ENCODE results near the gene IKZF2. TPM values are rescaled to one million over a fixed set of nuclear protein-coding genes. Genes with fewer than 3 reads are reported as not detected.

IKZF2 gene
- total and polyA plus RNA-seq, 2 of the 4 experiments (the other 2 are of a cell fraction) = 2.1 to 25.5 TPM

GRCh38 chr2:213152065-213152794 lies 818 bp upstream of the IKZF2 start:
- H3K23ac ChIP-seq (ENCODE audit: low read depth, low read length) = peak overlapping the region; percentile 94; the same call in 1 of the 2 replicates
- H3K9me1 ChIP-seq (ENCODE audit: insufficient read depth, low read length) = no peaks in the 10 kb centered on the region
- H3K27me3 ChIP-seq (ENCODE audit: control insufficient read depth, insufficient read depth, low read length) = no peaks in the 10 kb centered on the region
- intact Hi-C loops (cut with micrococcal nuclease) (loop anchor here (2.0 to 5.0 kb wide), 5 partner anchors 87 to 309 kb away; no protein-coding TSS in a partner anchor), dilution Hi-C loops (cut with HindIII; ENCODE audit: low sequenced_read_pairs, unreplicated experiment) (no loop called here), in situ Hi-C loops (cut with MboI; ENCODE audit: low sequenced_read_pairs) (loop anchor here (10.0 kb wide), 2 partner anchors 377 to 467 kb away; no protein-coding TSS in a partner anchor)
- peaks cover 8 to 9% of the 10 kb centered on the region in 2 experiments for H3K79me1 ChIP-seq (ENCODE audit: low read depth in 1 of 2, low read length in 2 of 2)
- H4K5ac ChIP-seq (ENCODE audit: low read depth, low read length) = peak overlapping the region; percentile 19; the same call in 1 of the 2 replicates
- DNase-seq (peak; percentile 77), ATAC-seq (ENCODE audit: low read depth) (peak; percentile 75)
- no peaks in the 10 kb centered on the region for H3K36me3 ChIP-seq (ENCODE audit: control insufficient read depth, insufficient read depth, low read length)
- ChIA-PET CTCF (interaction anchor here (1.0 to 1.5 kb wide), 2 partner anchors 37 to 375 kb away, joined by 4 to 6 read pairs; no protein-coding TSS in a partner anchor), POLR2A (ENCODE audit: unreplicated experiment) (interaction anchor here (0.8 kb wide), 1 partner anchor 310 kb away, joined by 3 read pairs; no protein-coding TSS in a partner anchor)
- H3K4me1 ChIP-seq (ENCODE audit: control insufficient read depth, insufficient read depth, low read length) = no peaks in the 10 kb centered on the region
- H4K8ac ChIP-seq (ENCODE audit: low read depth in 2 of 2, low read length in 2 of 2) = peak overlapping the region; percentile 20 to 86
- peak overlapping the region; percentile 79 for H3K9ac ChIP-seq (ENCODE audit: low read depth, low read length)
- H2BK15ac ChIP-seq (ENCODE audit: low read depth, low read length) = no peak overlapping the region; the same call in 2 of the 3 replicates
- H3K14ac ChIP-seq (replicated peaks; ENCODE audit: low read depth, low read length) = peak overlapping the region; percentile 23
- peak overlapping the region; percentile 54 for H2BK120ac ChIP-seq (ENCODE audit: low read depth, low read length)
- H3K9me3 ChIP-seq (ENCODE audit: control insufficient read depth, insufficient read depth, low read length) = no peaks in the 10 kb centered on the region
- peak overlapping the region; percentile 97 for H2AFZ ChIP-seq (replicated peaks; ENCODE audit: low read length, poor library complexity)
- peak overlapping the region; percentile 56; the same call in 1 of the 2 replicates for H2BK20ac ChIP-seq (ENCODE audit: low read depth, low read length)
- H4K20me1 ChIP-seq (ENCODE audit: insufficient read depth, low read length) = no peaks in the 10 kb centered on the region
- peak overlapping the region; percentile 38 for H3K27ac ChIP-seq (ENCODE audit: insufficient read depth, low read length)
- H4K91ac ChIP-seq (ENCODE audit: insufficient read depth, low read depth, low read length) = peak overlapping the region; percentile 63; the same call in 1 of the 2 replicates
- H3K18ac ChIP-seq (ENCODE audit: low read depth, low read length) = peak overlapping the region; percentile 82; the same call in 1 of the 2 replicates
- peak overlapping the region; percentile 85 for H2BK5ac ChIP-seq (ENCODE audit: low read depth, low read length, poor library complexity, severe bottlenecking)
- H3K4me2 ChIP-seq (ENCODE audit: low read depth, low read length) = peak overlapping the region; percentile 99
- H2AK9ac ChIP-seq (replicated peaks; ENCODE audit: low read depth, low read length, poor library complexity) = peak overlapping the region; percentile 90
- H2AK5ac ChIP-seq (ENCODE audit: low read depth, low read length) = no peak overlapping the region
- peak overlapping the region; percentile 73 for H3K4me3 ChIP-seq (ENCODE audit: insufficient read depth, low read depth, low read length)
- peak overlapping the region; percentile 82 for H3K56ac ChIP-seq (ENCODE audit: extremely low read depth, insufficient read depth, low read length)
- no CpG with 5 or more reads among the region's 39 CpGs for WGBS, 2 experiments (ENCODE audit: extremely low coverage in 2 of 2, insufficient read length in 1 of 2)
- H3K4ac ChIP-seq (ENCODE audit: low read depth, low read length) = peak overlapping the region; percentile 60
- BruUV-seq (replicated peaks) = no TSS peak
- TF ChIP-seq CTCF (conservative IDR thresholded peaks at IDR 0.05; ENCODE audit: low read depth, low read length) (peak; percentile 49), SMC3 (IDR thresholded peaks at IDR 0.05; ENCODE audit: low read depth, low read length) (peak; percentile 37), BHLHE40 (IDR thresholded peaks at IDR 0.05; ENCODE audit: low read depth, low read length) (0 out of 2 replicates have a peak, but pooled peaks have one; percentile 2), USF2 (IDR thresholded peaks at IDR 0.05; ENCODE audit: low read depth, low read length) (no peak), MAFK (IDR thresholded peaks at IDR 0.05; ENCODE audit: low read depth, low read length) (no peak), MAZ (IDR thresholded peaks at IDR 0.05; ENCODE audit: borderline replicate concordance, low read depth, low read length) (peak; percentile 3; the same call in 1 of the 2 replicates), FOS (IDR thresholded peaks at IDR 0.05; ENCODE audit: low read depth, low read length) (no peak), NFE2L2 (IDR thresholded peaks at IDR 0.05; ENCODE audit: low read depth, low read length) (no peak), MXI1 (IDR thresholded peaks at IDR 0.05; ENCODE audit: borderline replicate concordance, low read depth, low read length) (no peak), ELK1 (IDR thresholded peaks at IDR 0.05; ENCODE audit: borderline replicate concordance, low read depth, low read length) (no peak), RFX5 (IDR thresholded peaks at IDR 0.05; ENCODE audit: low read depth, low read length) (no peak), RAD21 (IDR thresholded peaks at IDR 0.05; ENCODE audit: low read length) (peak; percentile 60), CEBPB (IDR thresholded peaks at IDR 0.05; ENCODE audit: low read depth, low read length) (no peak)

Data from IMR-90 (cell line).